NCI-H524 (cell line): Measurements from ENCODE around the gene VPS33B.
"Not testable (repeated sequence)": the region's sequence is repeated elsewhere in the genome, so short reads cannot be mapped to it uniquely, and the experiment has no call there.

ENCODE experiments used
- DNase-seq, 2 experiments: peaks; one replicate each; lab custom pipeline; 2025; lab: John Stamatoyannopoulos, UW

The VPS33B gene

DNA sequence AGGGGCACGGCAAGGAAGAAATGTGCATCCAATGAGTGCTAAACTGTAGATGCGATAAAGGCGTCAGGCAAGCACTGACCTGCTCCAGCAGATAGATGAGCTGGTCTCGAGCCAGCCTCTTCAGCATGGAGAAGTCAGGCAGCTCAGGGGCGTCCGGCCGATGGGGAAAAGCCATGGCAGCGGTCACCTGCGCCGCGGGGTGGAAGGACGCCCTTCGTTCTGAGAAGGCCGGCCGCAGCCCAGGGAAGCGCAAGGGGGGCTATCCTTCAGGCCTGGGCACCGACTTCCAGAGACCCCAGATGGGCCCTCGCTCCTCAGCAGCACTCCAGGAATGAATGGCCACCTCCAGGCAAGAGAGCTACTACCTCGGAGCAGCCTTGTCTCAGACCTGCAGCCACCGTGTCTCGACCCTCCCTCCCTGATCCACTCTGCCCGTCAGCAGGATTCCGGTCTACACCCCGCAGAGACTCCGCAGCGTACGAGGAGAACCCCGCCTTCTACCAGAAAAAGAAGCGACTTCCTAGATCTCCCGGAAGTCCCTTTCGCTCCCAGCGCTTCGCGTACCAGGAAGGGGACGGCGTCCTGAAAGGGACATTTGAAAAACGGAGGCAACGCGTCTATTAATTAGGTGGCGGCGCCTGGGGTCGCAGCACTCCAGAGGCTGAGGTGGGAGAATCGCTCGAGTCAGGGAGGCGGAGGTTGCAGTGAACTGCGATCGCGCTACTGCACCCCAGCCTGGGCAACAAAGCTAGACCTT, at the start of gene VPS33B:
VPS33B (minus strand) TSS at position 520 of the 757 bp plus-strand sequence; CDS start at position 175, 345 bp downstream.
- peak; percentile 89 to 94 for DNase-seq

GRCh38 chr15:91072161-91072560, 49.8 kb upstream of the VPS33B start:
- DNase-seq = no peak

- no peak for DNase-seq
Measured at GRCh38 chr15:91070872-91071271, 48.5 kb upstream of the VPS33B start.

GRCh38 chr15:91068966-91069365, 46.6 kb upstream of the VPS33B start:
- DNase-seq = no peak

- DNase-seq = no peak
Measured at GRCh38 chr15:91068436-91068835, 46.0 kb upstream of the VPS33B start.

DNA sequence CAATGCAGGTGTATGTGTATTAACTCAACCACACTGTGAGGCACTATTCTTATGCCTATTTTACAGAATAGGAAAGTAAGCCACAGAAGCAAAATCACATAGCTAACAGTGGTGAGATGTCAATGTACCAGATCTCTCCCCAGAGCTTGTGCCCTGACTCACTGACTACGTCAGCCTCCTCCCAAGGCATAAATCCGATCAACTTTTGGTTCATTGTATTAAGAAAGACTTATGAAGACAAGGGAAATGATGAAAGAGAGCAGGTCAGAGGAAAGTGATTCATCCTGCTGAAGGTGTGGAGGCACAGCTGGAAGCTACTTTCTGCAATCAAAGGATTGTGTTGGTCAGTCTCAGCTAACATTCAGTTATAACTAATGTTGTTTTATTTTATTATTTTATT, 44.6 kb upstream of the VPS33B start:
- no peak for DNase-seq

GRCh38 chr15:91065505-91065904, 43.1 kb upstream of the VPS33B start:
- no peak for DNase-seq

GRCh38 chr15:91061997-91062396, 39.6 kb upstream of the VPS33B start:
- DNase-seq = no peak

DNA sequence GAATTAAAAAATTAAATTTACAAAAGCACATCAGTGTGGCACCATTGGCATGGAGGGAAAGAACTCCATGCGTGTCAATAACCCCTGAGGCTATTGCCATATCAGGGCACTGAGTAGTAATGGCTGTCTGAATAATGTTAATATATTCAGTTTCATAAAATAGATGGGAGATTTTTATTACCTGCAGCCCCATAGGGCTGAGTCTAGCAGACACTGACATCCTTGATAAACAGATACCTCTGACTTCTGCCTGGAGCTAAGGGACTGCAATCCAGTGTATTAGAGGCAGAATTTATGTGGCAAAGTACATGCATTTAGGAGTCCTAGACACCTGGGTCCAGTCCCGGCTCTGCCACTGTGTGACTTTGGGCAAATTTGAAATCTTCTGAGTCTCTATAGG, 38.8 kb upstream of the VPS33B start:
- DNase-seq = no peak

DNA sequence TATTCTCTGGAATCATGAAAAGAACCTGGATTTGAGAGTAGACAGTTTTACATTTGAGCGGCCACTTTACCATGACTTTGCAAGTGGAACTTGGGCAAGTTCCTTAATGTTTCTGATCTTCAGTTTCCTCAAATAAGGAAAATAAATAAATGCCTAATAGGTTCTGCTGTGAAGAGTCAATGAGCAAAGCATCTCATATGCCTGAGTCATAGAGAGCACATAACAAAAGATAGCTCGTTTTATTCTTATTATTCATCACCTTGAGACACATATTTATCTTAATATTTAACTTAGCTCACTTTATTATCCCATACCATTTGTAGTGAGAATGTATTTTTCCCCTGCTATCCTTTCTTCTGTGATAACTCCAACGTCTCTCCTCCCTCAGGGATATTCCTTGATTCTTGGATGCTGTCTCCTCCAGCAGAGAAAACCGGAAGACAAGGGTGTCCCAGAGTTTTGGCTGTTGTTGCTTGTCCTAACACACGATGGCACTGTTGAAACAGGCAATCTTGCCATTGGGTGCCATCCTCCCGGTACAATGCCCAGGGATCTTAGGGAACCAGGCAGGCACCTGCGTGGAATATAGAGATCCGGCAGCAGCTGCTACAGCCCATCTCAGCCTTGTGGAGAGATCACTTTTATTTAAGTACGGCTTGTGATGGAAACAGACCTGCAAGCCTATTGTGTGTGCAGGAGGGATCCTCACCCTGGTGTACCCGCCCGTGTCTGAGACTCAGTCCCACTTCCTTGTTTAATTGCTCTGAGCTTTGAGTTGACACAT, 33.3 kb upstream of the VPS33B start:
- peak; percentile 94 to 96 for DNase-seq

DNA sequence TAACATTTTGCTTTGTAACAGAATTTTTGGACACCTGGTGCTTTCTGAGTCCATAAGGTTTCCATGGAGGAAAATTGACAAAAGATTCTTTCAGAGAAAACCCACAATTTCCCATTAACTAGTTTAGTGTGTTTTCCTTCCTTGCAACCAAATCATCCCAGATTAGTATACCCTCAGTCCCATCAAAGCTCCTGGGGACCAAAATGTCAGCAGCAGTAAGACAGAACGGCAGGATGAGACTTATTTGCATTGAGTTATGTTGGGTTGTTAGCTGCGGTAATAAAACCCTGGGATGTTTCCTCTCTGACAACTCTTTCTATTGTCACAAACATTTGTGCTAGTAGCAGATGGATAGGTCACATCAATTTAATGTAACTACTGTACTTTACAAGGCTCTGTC, 32.4 kb upstream of the VPS33B start:
- DNase-seq = no peak

GRCh38 chr15:91051248-91051647, 28.9 kb upstream of the VPS33B start:
- DNase-seq = no peak

DNA sequence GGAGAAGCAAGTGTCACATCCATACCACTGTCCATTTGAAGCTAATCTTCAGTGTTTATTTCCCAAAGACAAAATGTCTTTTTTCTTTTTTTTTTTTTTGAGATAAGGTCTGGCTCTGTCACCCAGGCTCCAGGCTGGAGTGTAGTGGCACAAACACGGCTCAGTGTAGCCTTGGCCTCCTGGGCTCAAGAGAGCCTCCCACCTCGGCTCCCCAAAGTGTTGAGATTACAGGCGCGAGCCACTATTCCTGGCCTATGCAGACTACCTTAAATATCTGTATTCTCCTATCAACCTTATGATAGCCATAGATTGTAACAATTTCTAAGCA, 27.7 kb upstream of the VPS33B start:
- DNase-seq = no peak

GRCh38 chr15:91049378-91050127, 27.2 kb upstream of the VPS33B start:
- peak; percentile 66 to 83 for DNase-seq

DNA sequence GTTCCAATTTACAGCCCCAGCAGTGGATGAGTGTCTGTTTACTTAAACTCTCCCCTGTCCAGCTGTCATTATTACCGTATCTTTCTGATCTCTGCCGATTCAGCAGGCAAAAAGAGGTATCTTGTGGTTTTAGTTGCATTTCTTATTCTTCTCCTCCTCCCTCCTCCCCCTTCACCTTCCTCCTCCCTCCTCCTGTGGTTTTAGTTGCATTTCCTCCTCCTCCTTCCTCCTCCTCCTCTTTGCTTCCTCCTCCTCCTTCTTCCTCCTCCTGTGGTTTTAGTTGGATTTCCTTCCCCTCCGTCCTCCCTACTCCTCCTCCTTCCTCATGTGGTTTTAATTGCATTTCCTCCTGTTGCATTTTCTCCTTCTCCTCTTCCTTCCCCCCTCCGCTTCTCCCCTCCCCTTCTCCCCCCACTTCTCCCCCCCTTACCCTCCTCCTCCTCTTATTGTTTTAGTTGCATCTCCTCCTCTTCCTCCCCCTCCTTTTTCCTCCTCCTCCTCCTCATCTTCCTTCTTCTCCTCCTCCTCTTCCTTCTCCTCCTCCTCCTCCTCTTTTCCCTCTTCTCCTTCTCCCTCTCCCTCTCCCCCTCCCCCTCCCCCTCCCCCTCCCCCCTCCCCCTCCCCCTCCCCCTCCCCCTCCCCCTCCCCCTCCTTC, 25.3 kb upstream of the VPS33B start:
- peak in 1 of 2 experiments; percentile 66 for DNase-seq

GRCh38 chr15:91046056-91046455, 23.7 kb upstream of the VPS33B start:
- not testable (repeated sequence) for DNase-seq

GRCh38 chr15:91045065-91045464, 22.7 kb upstream of the VPS33B start:
- DNase-seq = no peak

- no peak for DNase-seq
Measured at GRCh38 chr15:91043202-91043874, 20.9 kb upstream of the VPS33B start.

DNA sequence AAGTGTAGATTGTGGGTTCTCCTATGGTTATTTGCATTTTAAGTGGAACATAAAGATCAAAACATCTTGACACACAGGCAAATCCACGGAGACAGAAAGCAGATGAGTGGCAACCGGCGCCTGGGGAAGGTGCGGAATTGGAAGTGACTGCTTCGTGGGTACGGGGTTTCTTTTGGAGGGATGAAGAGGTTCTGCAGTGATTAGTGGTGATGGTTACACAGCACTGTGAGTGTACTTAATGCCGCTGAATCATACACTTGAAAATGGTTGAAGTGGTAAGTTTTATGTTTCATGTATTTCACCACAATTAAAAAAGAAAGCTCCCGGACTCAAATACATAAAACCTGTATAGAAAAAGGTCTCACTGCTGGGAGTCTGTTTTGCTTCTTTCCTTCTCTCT, 18.5 kb upstream of the VPS33B start:
- DNase-seq = peak in 1 of 2 experiments; percentile 71

DNA sequence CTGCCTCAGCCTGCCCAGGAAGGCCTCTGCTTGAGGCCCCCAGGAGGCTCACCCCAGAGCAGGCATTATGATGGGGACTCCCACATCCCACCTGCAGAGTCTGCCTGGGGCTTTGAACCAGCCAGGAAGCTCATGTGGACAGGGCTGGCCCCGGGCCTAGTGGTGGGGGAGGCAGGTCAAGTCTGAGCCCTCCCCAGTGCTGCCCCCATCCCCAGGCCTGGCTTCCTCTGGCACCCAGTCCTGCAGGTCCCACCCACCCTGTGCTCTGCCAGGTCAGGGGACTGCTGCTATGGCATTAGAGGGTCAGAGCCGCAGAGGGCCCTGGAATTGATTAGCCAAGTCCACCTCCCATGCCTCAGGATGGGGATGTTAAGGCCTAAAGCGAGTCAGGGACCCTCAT, 17.6 kb upstream of the VPS33B start:
- DNase-seq = no peak
